Dermis blood vessel endothelial cell (primary cell): ENCODE measurements around the gene ZNF652. TPM values are rescaled to one million over a fixed set of nuclear protein-coding genes. Genes with fewer than 3 reads are reported as not detected.

Experiments
- DNase-seq: peaks from one replicate; pipeline ENCODE4 v3.0.0; 2010
- total RNA-seq: library from RNA; depleted of rRNA; stranded (reverse); fragments of >200 nt; gene quantifications from 2 replicates; pipeline ENCODE4 v1.2.3, GENCODE V29; 2014

The ZNF652 gene
- total RNA-seq, 1 donor from 2014 or later, result 11.4 TPM

GRCh38 chr17:49258394-49258793, 103.7 kb downstream of the ZNF652 start:
- DNase-seq, result no peak

- no peak for DNase-seq
These were observed 106.9 kb downstream of the ZNF652 start for GRCh38 chr17:49255125-49255524.

GRCh38 chr17:49254066-49254465, 108.0 kb downstream of the ZNF652 start:
- no peak for DNase-seq

- DNase-seq, result peak; percentile 16
These were observed 109.8 kb downstream of the ZNF652 start for GRCh38 chr17:49252148-49252695.

- no peak for DNase-seq
These were observed 112.0 kb downstream of the ZNF652 start for GRCh38 chr17:49249890-49250522.

GRCh38 chr17:49249292-49249794, 112.7 kb downstream of the ZNF652 start:
- DNase-seq, result no peak

- DNase-seq, result no peak
These were observed 114.1 kb downstream of the ZNF652 start for GRCh38 chr17:49247944-49248343.

GRCh38 chr17:49244839-49245238, 117.2 kb downstream of the ZNF652 start:
- no peak for DNase-seq

Other genes starting within 250 kb of the ZNF652 start
- under 0.01 TPM in 2 replicates for gene B4GALNT2, start 229.5 kb downstream of the ZNF652 start, total RNA-seq
- 1.4 and 2.9 TPM in 2 replicates for gene GNGT2, start 151.7 kb downstream of the ZNF652 start, total RNA-seq
- 12.9 and 21.7 TPM in 2 replicates for gene ABI3, start 151.5 kb downstream of the ZNF652 start, total RNA-seq
- gene PHOSPHO1, start 131.5 kb downstream of the ZNF652 start, total RNA-seq, result 0.14 TPM in 1 of 2 replicates, not detected in the other
- gene PHB1, start 52.6 kb upstream of the ZNF652 start, total RNA-seq, result 171 and 197 TPM in 2 replicates
- gene NGFR, start 133.0 kb upstream of the ZNF652 start, total RNA-seq, result not detected in 2 replicates
- 3.9 and 4.0 TPM in 2 replicates for gene NXPH3, start 213.6 kb upstream of the ZNF652 start, total RNA-seq